Fibroblast of gingiva (primary cell): ENCODE data around the gene TSPAN16.
"Not testable (repeated sequence)": the region's sequence is repeated elsewhere in the genome, so short reads cannot be mapped to it uniquely, and the experiment has no call there.

Experiments used
- DNase-seq: peaks from one replicate; pipeline ENCODE4 v3.0.0-alpha.2; 2011; ENCODE audit warnings: low read depth

Gene TSPAN16

GRCh38 chr19:11320278-11320995, 24.5 kb downstream of the TSPAN16 start:
- DNase-seq, result not testable (repeated sequence)

GRCh38 chr19:11321191-11322126, 25.5 kb downstream of the TSPAN16 start:
- DNase-seq, result no peak

- no peak for DNase-seq
Observed at GRCh38 chr19:11322269-11323024, 26.5 kb downstream of the TSPAN16 start.

- no peak for DNase-seq
Observed at GRCh38 chr19:11323601-11324078, 27.7 kb downstream of the TSPAN16 start.

- peak; percentile 95 for DNase-seq
Observed at GRCh38 chr19:11324079-11324661, 28.2 kb downstream of the TSPAN16 start.

GRCh38 chr19:11324748-11325389, 28.9 kb downstream of the TSPAN16 start:
- no peak for DNase-seq

GRCh38 chr19:11325544-11325943, 29.6 kb downstream of the TSPAN16 start:
- no peak for DNase-seq

GRCh38 chr19:11330127-11330526, 34.2 kb downstream of the TSPAN16 start:
- no peak for DNase-seq

GRCh38 chr19:11331502-11331901, 35.5 kb downstream of the TSPAN16 start:
- no peak for DNase-seq

- no peak for DNase-seq
Observed at GRCh38 chr19:11332822-11333221, 36.9 kb downstream of the TSPAN16 start.

GRCh38 chr19:11333838-11334237, 37.9 kb downstream of the TSPAN16 start:
- not testable (repeated sequence) for DNase-seq

- no peak for DNase-seq
Observed at GRCh38 chr19:11335449-11336146, 39.6 kb downstream of the TSPAN16 start.

GRCh38 chr19:11337080-11337479, 41.1 kb downstream of the TSPAN16 start:
- DNase-seq, result no peak

GRCh38 chr19:11338121-11338520, 42.2 kb downstream of the TSPAN16 start:
- no peak for DNase-seq

- no peak for DNase-seq
Observed at GRCh38 chr19:11338569-11339253, 42.8 kb downstream of the TSPAN16 start.

GRCh38 chr19:11339254-11340098, 43.5 kb downstream of the TSPAN16 start, which contains the start of gene RAB3D:
Gene RAB3D (minus strand): TSS chr19:11339657. CDS start chr19:11337399, 2,258 bp downstream.
- DNase-seq, result peak; percentile 83

- not testable (repeated sequence) for DNase-seq
Observed at GRCh38 chr19:11340099-11340467, 44.1 kb downstream of the TSPAN16 start.

GRCh38 chr19:11342429-11342828, 46.5 kb downstream of the TSPAN16 start:
- no peak for DNase-seq
